ENCODE measurements around the gene RASA3.

Gene RASA3

GRCh38 chr13:114030666-114031610, 101.5 kb downstream of the RASA3 start:
- TF ChIP-seq CTCF (IDR thresholded peaks at IDR 0.05; ENCODE audit: low read depth, low read length) = no peak

GRCh38 chr13:114029866-114030625, 102.4 kb downstream of the RASA3 start:
- no peak for TF ChIP-seq CTCF (IDR thresholded peaks at IDR 0.05; ENCODE audit: low read depth, low read length)
- no peak overlapping the region for H3K4me3 ChIP-seq (ENCODE audit: low read depth, low read length)

More at GRCh38 chr13:114030666-114031610, 101.5 kb downstream of the RASA3 start:
- no peak overlapping the region for H3K4me3 ChIP-seq (ENCODE audit: low read depth, low read length)

GRCh38 chr13:114027826-114028225, 104.6 kb downstream of the RASA3 start:
- TF ChIP-seq CTCF (IDR thresholded peaks at IDR 0.05; ENCODE audit: low read depth, low read length) = no peak
- no peak overlapping the region for H3K4me3 ChIP-seq (ENCODE audit: low read depth, low read length)

- H3K4me3 ChIP-seq (ENCODE audit: low read depth, low read length) = no peak overlapping the region
- no peak for TF ChIP-seq CTCF (IDR thresholded peaks at IDR 0.05; ENCODE audit: low read depth, low read length)
Observed at GRCh38 chr13:114027046-114027715, 105.2 kb downstream of the RASA3 start.

GRCh38 chr13:114026481-114026880, 105.9 kb downstream of the RASA3 start:
- H3K4me3 ChIP-seq (ENCODE audit: low read depth, low read length) = no peak overlapping the region
- no peak for TF ChIP-seq CTCF (IDR thresholded peaks at IDR 0.05; ENCODE audit: low read depth, low read length)

- TF ChIP-seq CTCF (IDR thresholded peaks at IDR 0.05; ENCODE audit: low read depth, low read length) = 0 out of 2 replicates have a peak, but pooled peaks have one; percentile 6
- no peak overlapping the region for H3K4me3 ChIP-seq (ENCODE audit: low read depth, low read length)
Observed at GRCh38 chr13:114025714-114026431, 106.5 kb downstream of the RASA3 start.
